H9 (cell line): ENCODE results near the gene BBX. TPM values are rescaled to one million over a fixed set of nuclear protein-coding genes. Genes with fewer than 3 reads are reported as not detected.
A peak's percentile ranks its signal among the peaks of the same experiment; 100 is the strongest.

Experiments used
- DNase-seq: peaks from one replicate; pipeline ENCODE4 v3.0.0-alpha.2; 2017
- H2AFZ ChIP-seq: one replicate; pipeline ENCODE4 v1.6.1; 2013; ENCODE audit warnings: mild to moderate bottlenecking, low read length, control low read depth, moderate library complexity
- H2AK5ac ChIP-seq: 2 replicates; pipeline ENCODE4 v1.6.1; 2013; ENCODE audit warnings: low read length, control low read depth, mixed read lengths; ENCODE audit not compliant: insufficient read length
- H2BK120ac ChIP-seq: one replicate; pipeline ENCODE4 v1.6.1; 2013; ENCODE audit warnings: low read depth, mild to moderate bottlenecking, low read length, control low read depth, inconsistent platforms; ENCODE audit not compliant: poor library complexity, severe bottlenecking
- H2BK12ac ChIP-seq: 2 replicates; pipeline ENCODE4 v1.6.1; 2013; ENCODE audit warnings: low read length, control low read depth, mixed read lengths, low read depth; ENCODE audit not compliant: insufficient read length
- H2BK15ac ChIP-seq: 2 replicates; pipeline ENCODE4 v1.6.1; 2013; ENCODE audit warnings: low read depth, low read length, control low read depth
- H2BK20ac ChIP-seq: one replicate; pipeline ENCODE4 v1.6.1; 2013; ENCODE audit warnings: low read depth, mild to moderate bottlenecking, low read length, control low read depth, inconsistent platforms; ENCODE audit not compliant: poor library complexity, severe bottlenecking
- H2BK5ac ChIP-seq: 2 replicates; pipeline ENCODE4 v1.6.1; 2013; ENCODE audit warnings: low read length, control low read depth, mixed read lengths; ENCODE audit not compliant: insufficient read length
- H3K14ac ChIP-seq: 2 replicates; pipeline ENCODE4 v1.6.1; 2013; ENCODE audit warnings: low read length, control low read depth; ENCODE audit not compliant: insufficient read depth
- H3K18ac ChIP-seq: 2 replicates; pipeline ENCODE4 v1.6.1; 2013; ENCODE audit warnings: low read depth, mild to moderate bottlenecking, mixed read lengths, low read length, control low read depth; ENCODE audit not compliant: insufficient read length
- H3K23ac ChIP-seq: 2 replicates; pipeline ENCODE4 v1.6.1; 2013; ENCODE audit warnings: low read length, control low read depth, mixed read lengths, low read depth; ENCODE audit not compliant: insufficient read length
- H3K23me2 ChIP-seq: 2 replicates; pipeline ENCODE4 v1.6.1; 2013; ENCODE audit warnings: low read depth, mild to moderate bottlenecking, mixed read lengths, low read length, control low read depth; ENCODE audit not compliant: insufficient read length, poor library complexity, severe bottlenecking
- H3K27ac ChIP-seq: 2 replicates; pipeline ENCODE4 v1.5.1; 2013; ENCODE audit warnings: low read length, control low read depth, mixed read lengths, low read depth; ENCODE audit not compliant: insufficient read length
- H3K27me3 ChIP-seq: 2 replicates; pipeline ENCODE4 v1.6.1; 2013; ENCODE audit warnings: low read length, control low read depth, inconsistent platforms; ENCODE audit not compliant: insufficient read depth
- H3K4ac ChIP-seq: 2 replicates; pipeline ENCODE4 v1.6.1; 2013; ENCODE audit warnings: low read depth, mild to moderate bottlenecking, control low read depth, inconsistent platforms, low read length, moderate library complexity
- H3K4me1 ChIP-seq: 2 replicates; pipeline ENCODE4 v1.6.1; 2013; ENCODE audit warnings: low read length, control low read depth, inconsistent platforms; ENCODE audit not compliant: insufficient read depth
- H3K4me2 ChIP-seq: 2 replicates; pipeline ENCODE4 v1.6.1; 2013; ENCODE audit warnings: low read length, control low read depth, mixed read lengths; ENCODE audit not compliant: insufficient read length, insufficient read depth
- H3K56ac ChIP-seq: 2 replicates; pipeline ENCODE4 v1.6.1; 2013; ENCODE audit warnings: low read depth, mild to moderate bottlenecking, mixed read lengths, low read length, control low read depth; ENCODE audit not compliant: insufficient read length
- H3K79me1 ChIP-seq: 2 replicates; pipeline ENCODE4 v1.6.1; 2013; ENCODE audit warnings: low read depth, mild to moderate bottlenecking, moderate library complexity, low read length, control low read depth, inconsistent platforms; ENCODE audit not compliant: insufficient read depth, poor library complexity, severe bottlenecking
- H3K79me2 ChIP-seq: 2 replicates; pipeline ENCODE4 v1.6.1; 2013; ENCODE audit warnings: low read length, control low read depth, inconsistent platforms; ENCODE audit not compliant: insufficient read depth
- H3K9ac ChIP-seq: 2 replicates; pipeline ENCODE4 v1.6.1; 2013; ENCODE audit warnings: low read length, control low read depth, mixed read lengths; ENCODE audit not compliant: insufficient read length; ENCODE audit errors: extremely low read depth
- H3K9me3 ChIP-seq: one replicate; pipeline ENCODE4 v1.6.1; 2013; ENCODE audit warnings: low read depth, low read length, inconsistent platforms; ENCODE audit not compliant: control insufficient read depth
- H3T11ph ChIP-seq: one replicate; pipeline ENCODE4 v1.6.1; 2013; ENCODE audit warnings: mild to moderate bottlenecking, low read length, control low read depth, inconsistent platforms
- H4K20me1 ChIP-seq: one replicate; pipeline ENCODE4 v1.6.1; 2013; ENCODE audit not compliant: control insufficient read depth, insufficient read length, insufficient read depth
- H4K5ac ChIP-seq: 2 replicates; pipeline ENCODE4 v1.6.1; 2013; ENCODE audit warnings: low read depth, mild to moderate bottlenecking, mixed read lengths, low read length, control low read depth; ENCODE audit not compliant: insufficient read length
- H4K8ac ChIP-seq: replicated peaks from 2 replicates; pipeline ENCODE4 v1.6.1; 2013; ENCODE audit warnings: low read length, control low read depth, mixed read lengths, low read depth; ENCODE audit not compliant: insufficient read length
- H4K91ac ChIP-seq: 2 replicates; pipeline ENCODE4 v1.6.1; 2013; ENCODE audit warnings: low read depth, mild to moderate bottlenecking, moderate library complexity, mixed read lengths, low read length, control low read depth; ENCODE audit not compliant: insufficient read length
- H3K27ac Mint-ChIP-seq, 3 experiments: 2 replicates in 2 of 3; 3 replicates in 1 of 3; pipeline ENCODE4 v1.8.0; 2020 to 2021; ENCODE audit warnings: mixed read lengths in 3 of 3, mild to moderate bottlenecking in 1 of 3, moderate library complexity in 1 of 3
- H3K27me3 Mint-ChIP-seq: 2 replicates; pipeline ENCODE4 v1.8.0; 2021; ENCODE audit warnings: low read depth, mild to moderate bottlenecking, moderate library complexity, mixed read lengths
- H3K36me3 Mint-ChIP-seq, 3 experiments: 2 replicates in 2 of 3; 3 replicates in 1 of 3; pipeline ENCODE4 v1.8.0; 2020 to 2021; ENCODE audit warnings: low read depth in 3 of 3, mixed read lengths in 3 of 3; ENCODE audit not compliant: insufficient read depth in 1 of 3
- H3K4me1 Mint-ChIP-seq, 2 experiments: 2 replicates each; pipeline ENCODE4 v1.8.0; 2020; ENCODE audit warnings: mixed read lengths in 2 of 2
- H3K4me3 Mint-ChIP-seq, 2 experiments: 2 replicates in 1 of 2; 3 replicates in 1 of 2; pipeline ENCODE4 v1.8.0; 2020 to 2021; ENCODE audit warnings: mild to moderate bottlenecking in 2 of 2, mixed read lengths in 2 of 2, moderate library complexity in 1 of 2
- H3K9me3 Mint-ChIP-seq, 2 experiments: 2 replicates in 1 of 2; 3 replicates in 1 of 2; pipeline ENCODE4 v1.8.0; 2020; ENCODE audit warnings: mild to moderate bottlenecking in 2 of 2, mixed read lengths in 2 of 2, moderate library complexity in 1 of 2
- WGBS: extraction: QIAGEN DNeasy Blood & Tissue Kit; methylation state at CpG from one replicate; pipeline ENCODE4 v1.1.7; 2013; ENCODE audit warnings: missing lambda C conversion rate, low lambda C conversion rate, mixed read lengths; ENCODE audit not compliant: insufficient read length; ENCODE audit errors: extremely low coverage; 5-methylcytosine and 5-hydroxymethylcytosine counted together
- total RNA-seq: library from RNA; stranded (reverse); gene quantifications from 2 replicates; pipeline ENCODE4 v1.2.1, GENCODE V29; 2021
- TF ChIP-seq, protein P1 (sequence below): fragments of 200-600 bp; sonication (generic); conservative IDR thresholded peaks from 3 replicates; pipeline ENCODE4 v1.8.0; 2021; ENCODE audit warnings: antibody characterized with exemption, mild to moderate bottlenecking

BBX gene
- total RNA-seq, 1 experiment from 2014 or later: 34.8 TPM

- Histone ChIP-seq H2BK120ac (no peak overlapping the region), H2AK5ac (no peak overlapping the region), H3K27me3 (no peaks in the 10 kb centered on the region), H3K9me3 (no peaks in the 10 kb centered on the region), H2BK12ac (no peak overlapping the region), H4K20me1 (no peaks in the 10 kb centered on the region), H2BK20ac (no peak overlapping the region), H2AFZ (no peak overlapping the region), H3K4me2 (no peak overlapping the region), H3K4ac (no peak overlapping the region), H3K18ac (no peak overlapping the region), H3K9ac (no peak overlapping the region), H4K5ac (no peak overlapping the region), H3K14ac (no peak overlapping the region), H4K91ac (no peak overlapping the region), H2BK15ac (no peak overlapping the region), H2BK5ac (no peak overlapping the region), H3K23ac (no peak overlapping the region), H3K23me2 (no peaks in the 10 kb centered on the region), H4K8ac (no peak overlapping the region), H3K27ac (no peak overlapping the region), H3K4me1 (peaks cover 3% of the 10 kb centered on the region; the same call in 1 of the 2 replicates), H3K79me1 (no peaks in the 10 kb centered on the region), H3K79me2 (no peaks in the 10 kb centered on the region), H3K56ac (no peak overlapping the region), H3T11ph (peak overlapping the region; percentile 48)
- Mint-ChIP-seq H3K4me3 (peak overlapping the region in 1 of 2 experiments; percentile 23; a peak in 1 of 5 replicates), H3K27ac (peak overlapping the region; percentile 35 to 92 (median 59); a peak in 3 of 7 replicates), H3K4me1 (peaks cover 26 to 29% of the 10 kb centered on the region in 2 experiments), H3K36me3 (peaks cover 0 to 1% (median 0%) of the 10 kb centered on the region in 3 experiments; a peak in 1 of 7 replicates), H3K27me3 (no peaks in the 10 kb centered on the region), H3K9me3 (no peaks in the 10 kb centered on the region)
- DNase-seq: no peak
- TF ChIP-seq, protein P1, sequence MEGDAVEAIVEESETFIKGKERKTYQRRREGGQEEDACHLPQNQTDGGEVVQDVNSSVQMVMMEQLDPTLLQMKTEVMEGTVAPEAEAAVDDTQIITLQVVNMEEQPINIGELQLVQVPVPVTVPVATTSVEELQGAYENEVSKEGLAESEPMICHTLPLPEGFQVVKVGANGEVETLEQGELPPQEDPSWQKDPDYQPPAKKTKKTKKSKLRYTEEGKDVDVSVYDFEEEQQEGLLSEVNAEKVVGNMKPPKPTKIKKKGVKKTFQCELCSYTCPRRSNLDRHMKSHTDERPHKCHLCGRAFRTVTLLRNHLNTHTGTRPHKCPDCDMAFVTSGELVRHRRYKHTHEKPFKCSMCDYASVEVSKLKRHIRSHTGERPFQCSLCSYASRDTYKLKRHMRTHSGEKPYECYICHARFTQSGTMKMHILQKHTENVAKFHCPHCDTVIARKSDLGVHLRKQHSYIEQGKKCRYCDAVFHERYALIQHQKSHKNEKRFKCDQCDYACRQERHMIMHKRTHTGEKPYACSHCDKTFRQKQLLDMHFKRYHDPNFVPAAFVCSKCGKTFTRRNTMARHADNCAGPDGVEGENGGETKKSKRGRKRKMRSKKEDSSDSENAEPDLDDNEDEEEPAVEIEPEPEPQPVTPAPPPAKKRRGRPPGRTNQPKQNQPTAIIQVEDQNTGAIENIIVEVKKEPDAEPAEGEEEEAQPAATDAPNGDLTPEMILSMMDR: no peak
- no CpG with 5 or more reads among the region's 2 CpGs for WGBS
These were observed 119.0 kb downstream of the BBX start for GRCh38 chr3:107641572-107642307.
